A549 (cell line): ENCODE measurements around the gene AP1S2. TPM values are rescaled to one million over a fixed set of nuclear protein-coding genes. Genes with fewer than 3 reads are reported as not detected.
"Not testable (repeated sequence)": the region's sequence is repeated elsewhere in the genome, so short reads cannot be mapped to it uniquely, and the experiment has no call there.

ENCODE experiments used
- ATAC-seq, 2 experiments: fragments of 200-7000 bp in 1 of 2; fragments of >200 bp in 1 of 2; cut with Nextera tagmentation in 1 of 2; cut with Tn5 transposase in 1 of 2; 3 replicates each; pipeline versions ENCODE4 v1.8.0 to v1.9.1; 2018 to 2020; ENCODE audit warnings: mild to moderate bottlenecking in 1 of 2, moderate library complexity in 1 of 2
- CTCF ChIA-PET: fragments of 300-600 bp; sonication (Branson Sonifier 250); formaldehyde crosslinking; extraction: SDS; loops from one replicate; lab custom pipeline; 2021; ENCODE audit warnings: antibody characterized with exemption, inconsistent platforms; lab: Yijun Ruan, JAX
- POLR2A ChIA-PET: fragments of 350-600 bp; formaldehyde crosslinking; extraction: SDS; loops from one replicate; lab custom pipeline; 2021; ENCODE audit warnings: antibody characterized with exemption, inconsistent platforms; lab: Yijun Ruan, JAX
- DNase-seq, 2 experiments: peaks; one replicate each; pipeline versions ENCODE4 v3.0.0 to v3.0.0-alpha.2; 2011 to 2016; ENCODE audit warnings: low read depth in 1 of 2, low spot score in 1 of 2
- FAIRE-seq: peaks from 2 replicates; lab custom pipeline; 2011; peaks lifted over from hg19 to GRCh38; lab: Jason Lieb, UNC
- H3K27ac ChIP-seq, 2 experiments: fragments of >200 bp; sonication (Bioruptor Twin); formaldehyde crosslinking; 3 replicates each; pipeline ENCODE4 v1.5.1; 2016 to 2017
- H3K4me1 ChIP-seq: fragments of >200 bp; sonication (Bioruptor Twin); formaldehyde crosslinking; 3 replicates; pipeline ENCODE4 v1.6.1; 2016
- H3K4me2 ChIP-seq: fragments of >200 bp; sonication (Bioruptor Twin); formaldehyde crosslinking; 3 replicates; pipeline ENCODE4 v1.6.1; 2016
- H3K4me3 ChIP-seq: fragments of >200 bp; sonication (Bioruptor Twin); formaldehyde crosslinking; 3 replicates; pipeline ENCODE4 v1.5.1; 2016
- H3K9me3 ChIP-seq: fragments of >200 bp; sonication (Bioruptor Twin); formaldehyde crosslinking; 3 replicates; pipeline ENCODE4 v1.6.1; 2016
- BHLHE40 ChIP-seq: IDR thresholded peaks from 2 replicates; pipeline ENCODE4 v1.6.1; 2012; ENCODE audit warnings: low read depth, low read length, inconsistent platforms
- CBX2 ChIP-seq: fragments of 200-600 bp; sonication (generic); IDR thresholded peaks from 2 replicates; pipeline ENCODE4 v1.6.1; 2016; ENCODE audit warnings: low read depth, mild to moderate bottlenecking, borderline replicate concordance
- CHD2 ChIP-seq: fragments of 150-350 bp; IDR thresholded peaks from 2 replicates; pipeline ENCODE4 v1.6.1; 2014; ENCODE audit warnings: low read length; ENCODE audit not compliant: partially characterized antibody
- CHD4 ChIP-seq: fragments of 200-600 bp; sonication (generic); IDR thresholded peaks from 2 replicates; pipeline ENCODE4 v1.6.1; 2016; ENCODE audit warnings: antibody characterized with exemption, mild to moderate bottlenecking, borderline replicate concordance
- ELK1 ChIP-seq: fragments of 150-350 bp; IDR thresholded peaks from 2 replicates; pipeline ENCODE4 v1.6.1; 2014; ENCODE audit warnings: low read depth, mild to moderate bottlenecking, low read length
- EP300 ChIP-seq, 2 experiments: fragments of >200 bp; sonication (Bioruptor Twin); formaldehyde crosslinking; IDR thresholded peaks; 2 replicates in 1 of 2; 3 replicates in 1 of 2; pipeline ENCODE4 v1.6.1; 2016 to 2017
- FOSB ChIP-seq: fragments of 250-450 bp; sonication (Bioruptor Pico); IDR thresholded peaks from 2 replicates; pipeline ENCODE4 v1.5.0; 2020; ENCODE audit warnings: mild to moderate bottlenecking, moderate library complexity
- GATA3 ChIP-seq: IDR thresholded peaks from 2 replicates; pipeline ENCODE4 v1.6.1; 2012; ENCODE audit warnings: borderline replicate concordance
- HES2 ChIP-seq: fragments of >200 bp; sonication (Bioruptor Twin); formaldehyde crosslinking; IDR thresholded peaks from 2 replicates; pipeline ENCODE4 v1.6.1; 2016
- HMGXB4 ChIP-seq: fragments of 250-450 bp; sonication (Bioruptor Pico); IDR thresholded peaks from 2 replicates; pipeline ENCODE4 v1.5.0; 2021; ENCODE audit warnings: mild to moderate bottlenecking, moderate library complexity, borderline replicate concordance
- HOXA7 ChIP-seq: fragments of 250-450 bp; sonication (Bioruptor Pico); IDR thresholded peaks from 2 replicates; pipeline ENCODE4 v1.5.0; 2020; ENCODE audit warnings: mild to moderate bottlenecking, moderate library complexity
- MAZ ChIP-seq: fragments of 150-350 bp; IDR thresholded peaks from 2 replicates; pipeline ENCODE4 v1.6.1; 2014; ENCODE audit warnings: antibody characterized with exemption, low read depth, low read length, borderline replicate concordance
- NR3C1 ChIP-seq: fragments of >200 bp; sonication (Bioruptor Twin); formaldehyde crosslinking; IDR thresholded peaks from 3 replicates; pipeline ENCODE4 v1.6.1; 2017
- PBX3 ChIP-seq: IDR thresholded peaks from 2 replicates; pipeline ENCODE4 v1.6.1; 2012
- PHF8 ChIP-seq: fragments of 200-600 bp; sonication (generic); IDR thresholded peaks from 2 replicates; pipeline ENCODE4 v1.6.1; 2016; ENCODE audit warnings: low read depth, mild to moderate bottlenecking, antibody characterized with exemption, moderate library complexity, borderline replicate concordance
- POLR2AphosphoS2 ChIP-seq: conservative IDR thresholded peaks from 2 replicates; pipeline ENCODE4 v1.6.1; 2012; ENCODE audit warnings: low read length, improper control_type of control experiment, inconsistent platforms
- RAD21 ChIP-seq, 2 experiments: fragments of >200 bp in 1 of 2; sonication (Bioruptor Twin) in 1 of 2; formaldehyde crosslinking in 1 of 2; IDR thresholded peaks in 1 of 2; conservative IDR thresholded peaks in 1 of 2; 2 replicates in 1 of 2; 3 replicates in 1 of 2; pipeline ENCODE4 v1.6.1; 2012 to 2018; ENCODE audit warnings: inconsistent platforms in 1 of 2
- REST ChIP-seq: fragments of 200-600 bp; sonication (generic); IDR thresholded peaks from 2 replicates; pipeline ENCODE4 v1.6.1; 2016; ENCODE audit warnings: antibody characterized with exemption, mild to moderate bottlenecking, moderate library complexity
- SMC3 ChIP-seq: fragments of >200 bp; sonication (Bioruptor Twin); formaldehyde crosslinking; IDR thresholded peaks from 3 replicates; pipeline ENCODE4 v1.6.1; 2018; ENCODE audit warnings: inconsistent platforms
- WGBS: methylation state at CpG from one replicate; pipeline ENCODE4 v1.1.6; 2017; ENCODE audit errors: missing lambda C conversion rate; 5-methylcytosine and 5-hydroxymethylcytosine counted together
- polyA plus RNA-seq, 4 experiments: library from polyadenylated mRNA; depleted of rRNA in 3 of 4; stranded (reverse); fragments of >200 nt; fragmentation: RNase III in 1 of 4; extraction: RNeasy Plus Mini Kit Qiagen cat#74134 plus additional on column Dnase treatment in 1 of 4; gene quantifications; 2 replicates in 3 of 4; 3 replicates in 1 of 4; pipeline ENCODE4 v1.2.3, GENCODE V29; 2011 to 2017

AP1S2 gene
- polyA plus RNA-seq, 2 of the 4 experiments (the other 2 are of a cell fraction), result 17.1 to 18.5 TPM

- no peak for ATAC-seq
Observed at GRCh38 chrX:15883540-15883863, 28.9 kb upstream of the AP1S2 start.

GRCh38 chrX:15882704-15883539 lies 28.3 kb upstream of the AP1S2 start:
- ChIA-PET POLR2A (no interaction called here), CTCF (no interaction called here)
- H3K27ac ChIP-seq, result no peak overlapping the region
- ATAC-seq (no peak), DNase-seq (peak in 1 of 2 experiments; percentile 0), FAIRE-seq (no peak)
- H3K4me2 ChIP-seq, result no peak overlapping the region
- TF ChIP-seq EP300 (IDR thresholded peaks at IDR 0.05), result no peak
- TF ChIP-seq PBX3, result no peak
- TF ChIP-seq CHD4, result no peak
- no peak for TF ChIP-seq PHF8
- TF ChIP-seq RAD21 (conservative IDR thresholded peaks at IDR 0.05 in 1 of 2, IDR thresholded peaks at IDR 0.05 in 1 of 2), result no peak
- no peak for TF ChIP-seq ELK1
- TF ChIP-seq MAZ, result no peak
- TF ChIP-seq HES2, result no peak
- TF ChIP-seq FOSB (CRISPR knock-in tag), result no peak
- H3K4me3 ChIP-seq, result no peak overlapping the region
- WGBS, result 20% methylated on average over 5 of the region's 5 CpGs
- H3K4me1 ChIP-seq, result no peaks in the 10 kb centered on the region
- no peaks in the 10 kb centered on the region for H3K9me3 ChIP-seq

More at GRCh38 chrX:15883540-15883863, 28.9 kb upstream of the AP1S2 start:
- H3K9me3 ChIP-seq, result no peaks in the 10 kb centered on the region
- H3K4me3 ChIP-seq, result no peak overlapping the region
- no peaks in the 10 kb centered on the region for H3K4me1 ChIP-seq
- CTCF ChIA-PET, result no interaction called here
- WGBS, result 83% methylated on average over 3 of the region's 3 CpGs
- POLR2A ChIA-PET, result no interaction called here
- TF ChIP-seq NR3C1, result no peak
- H3K27ac ChIP-seq, result no peak overlapping the region
- H3K4me2 ChIP-seq, result no peak overlapping the region
- DNase-seq, result no peak
- no peak for FAIRE-seq

- no peak overlapping the region for H3K4me3 ChIP-seq
- DNase-seq (no peak), FAIRE-seq (no peak), ATAC-seq (no peak)
- no peak overlapping the region for H3K27ac ChIP-seq
- H3K9me3 ChIP-seq, result no peaks in the 10 kb centered on the region
- no peak overlapping the region for H3K4me2 ChIP-seq
- TF ChIP-seq SMC3 (no peak), HOXA7 (CRISPR knock-in tag) (no peak), BHLHE40 (no peak), POLR2AphosphoS2 (no peak), CHD4 (no peak), GATA3 (no peak), CHD2 (no peak), HMGXB4 (CRISPR knock-in tag) (no peak), REST (no peak), NR3C1 (no peak), CBX2 (no peak)
- no peaks in the 10 kb centered on the region for H3K4me1 ChIP-seq
- ChIA-PET CTCF (no interaction called here), POLR2A (no interaction called here)
- 32% methylated on average over 2 of the region's 2 CpGs for WGBS
Observed at GRCh38 chrX:15881381-15881897, 26.8 kb upstream of the AP1S2 start.

- ATAC-seq, H3K27ac ChIP-seq, FAIRE-seq, H3K9me3 ChIP-seq, H3K4me3 ChIP-seq, DNase-seq, H3K4me1 ChIP-seq, POLR2A ChIA-PET, H3K4me2 ChIP-seq: not testable (repeated sequence)
- CTCF ChIA-PET, result interaction anchor here (1.7 kb wide), 1 partner anchor 8 kb away, joined by 3 read pairs; no protein-coding TSS in a partner anchor
- WGBS, result 0% methylated on average over 1 of the region's 1 CpG
Observed at GRCh38 chrX:15877914-15878313, 23.3 kb upstream of the AP1S2 start.
